Small intestine (tissue), 7 donors: ENCODE results near the gene MTRF1L. TPM values are rescaled to one million over a fixed set of nuclear protein-coding genes. Genes with fewer than 3 reads are reported as not detected.
"Not testable (repeated sequence)": the region's sequence is repeated elsewhere in the genome, so short reads cannot be mapped to it uniquely, and the experiment has no call there.

Source experiments
- DNase-seq, 2 donors: peaks; one replicate each; pipeline versions ENCODE4 v3.0.0 to v3.0.0-alpha.2; 2013
- FAIRE-seq: peaks from 2 replicates; lab custom pipeline; 2012; peaks lifted over from hg19 to GRCh38; lab: Jason Lieb, UNC
- H3K27ac ChIP-seq, 3 donors: one replicate each; pipeline ENCODE4 v1.5.1; 2013; ENCODE audit warnings: low read length in 2 of 3, mild to moderate bottlenecking in 2 of 3, control low read depth in 1 of 3, inconsistent platforms in 1 of 3, low read depth in 1 of 3, moderate library complexity in 1 of 3
- H3K27me3 ChIP-seq, 3 donors: one replicate each; pipeline ENCODE4 v1.6.1; 2013; ENCODE audit warnings: low read length in 3 of 3, inconsistent platforms in 1 of 3; ENCODE audit not compliant: control insufficient read depth in 3 of 3, insufficient read depth in 3 of 3
- H3K36me3 ChIP-seq, 3 donors: one replicate each; pipeline ENCODE4 v1.6.1; 2013; ENCODE audit warnings: low read length in 3 of 3, inconsistent platforms in 1 of 3, low read depth in 1 of 3, mild to moderate bottlenecking in 1 of 3, moderate library complexity in 1 of 3; ENCODE audit not compliant: control insufficient read depth in 3 of 3, insufficient read depth in 2 of 3
- H3K4me1 ChIP-seq, 3 donors: one replicate each; pipeline ENCODE4 v1.6.1; 2013; ENCODE audit warnings: low read length in 2 of 3, inconsistent platforms in 1 of 3, low read depth in 1 of 3, mild to moderate bottlenecking in 1 of 3, moderate library complexity in 1 of 3; ENCODE audit not compliant: control insufficient read depth in 3 of 3, insufficient read depth in 2 of 3
- H3K4me3 ChIP-seq, 3 donors: one replicate each; pipeline ENCODE4 v1.5.1; 2013; ENCODE audit warnings: low read length in 3 of 3, control low read depth in 1 of 3, inconsistent platforms in 1 of 3, low read depth in 1 of 3, mild to moderate bottlenecking in 1 of 3, moderate library complexity in 1 of 3
- H3K9me3 ChIP-seq, 2 donors: one replicate each; pipeline ENCODE4 v1.6.1; 2013; ENCODE audit warnings: low read depth in 1 of 2, low read length in 1 of 2; ENCODE audit not compliant: control insufficient read depth in 2 of 2, insufficient read depth in 1 of 2
- WGBS, 3 donors: extraction: QIAGEN DNeasy Blood & Tissue Kit; methylation state at CpG; one replicate each; pipeline ENCODE4 v1.1.7; 2013; 5-methylcytosine and 5-hydroxymethylcytosine counted together
- polyA plus RNA-seq, 4 donors: library from polyadenylated mRNA; stranded (reverse) in 3 of 4; unstranded in 1 of 4; fragments of 200-250 nt in 3 of 4; fragments of 120-200 nt in 1 of 4; gene quantifications; one replicate each; pipeline versions ENCODE4 v1.2.1 to v1.2.3, GENCODE V29; 2013
- donor health status: healthy with polysubstance abuse.
- donor health status: control.
- donor health status: control.
- donor health status: Bipolar disorder and iron deficiency.
- donor health status: healthy.

The MTRF1L gene
- polyA plus RNA-seq, 4 donors: 9.9 to 18.6 (median 14.9) TPM

- H3K4me3 ChIP-seq, DNase-seq, H3K4me1 ChIP-seq, H3K27ac ChIP-seq, H3K36me3 ChIP-seq, H3K27me3 ChIP-seq, H3K9me3 ChIP-seq, FAIRE-seq: not testable (repeated sequence)
- WGBS, 3 donors: 92 to 93% (median 92%) methylated on average over 9 of the region's 9 CpGs
Measured at GRCh38 chr6:153000790-153001189, 1.7 kb downstream of the MTRF1L start.

- DNase-seq: no peak
- no peak overlapping the region for H3K4me3 ChIP-seq
- H3K27me3 ChIP-seq: no peaks in the 10 kb centered on the region
- FAIRE-seq: no peak
- peaks cover 0 to 4% (median 0%) of the 10 kb centered on the region in 3 donors for H3K36me3 ChIP-seq
- H3K9me3 ChIP-seq: no peaks in the 10 kb centered on the region
- no peak overlapping the region for H3K27ac ChIP-seq
- H3K4me1 ChIP-seq: peaks cover 2 to 7% (median 6%) of the 10 kb centered on the region in 3 donors
Measured at GRCh38 chr6:153000243-153000642, 2.3 kb downstream of the MTRF1L start.

GRCh38 chr6:152999538-152999937, 3.0 kb downstream of the MTRF1L start:
- not testable (repeated sequence) for DNase-seq, H3K4me1 ChIP-seq, FAIRE-seq, H3K27ac ChIP-seq, H3K4me3 ChIP-seq, H3K36me3 ChIP-seq, H3K27me3 ChIP-seq, H3K9me3 ChIP-seq
- WGBS, 3 donors: 86 to 94% (median 92%) methylated on average over 2 of the region's 2 CpGs

GRCh38 chr6:152993847-152994246, 8.7 kb downstream of the MTRF1L start:
- Histone ChIP-seq H3K36me3 (peaks cover 0 to 10% (median 9%) of the 10 kb centered on the region in 3 donors), H3K4me1 (no peaks in the 10 kb centered on the region), H3K9me3 (no peaks in the 10 kb centered on the region), H3K27me3 (no peaks in the 10 kb centered on the region), H3K27ac (no peak overlapping the region), H3K4me3 (no peak overlapping the region)
- DNase-seq (no peak), FAIRE-seq (no peak)

GRCh38 chr6:152993431-152993830, 9.1 kb downstream of the MTRF1L start:
- DNase-seq (no peak), FAIRE-seq (no peak)
- Histone ChIP-seq H3K27ac (no peak overlapping the region), H3K4me1 (no peaks in the 10 kb centered on the region), H3K27me3 (no peaks in the 10 kb centered on the region), H3K9me3 (no peaks in the 10 kb centered on the region), H3K4me3 (no peak overlapping the region), H3K36me3 (peaks cover 0 to 10% (median 9%) of the 10 kb centered on the region in 3 donors)

- H3K36me3 ChIP-seq: peaks cover 0 to 6% (median 2%) of the 10 kb centered on the region in 3 donors
- no peak overlapping the region for H3K27ac ChIP-seq
- H3K4me3 ChIP-seq: no peak overlapping the region
- WGBS, 3 donors: 76 to 86% (median 81%) methylated on average over 2 of the region's 2 CpGs
- FAIRE-seq (no peak), DNase-seq (no peak)
- H3K4me1 ChIP-seq: peaks cover 7 to 9% (median 8%) of the 10 kb centered on the region in 3 donors
- no peaks in the 10 kb centered on the region for H3K27me3 ChIP-seq
- no peaks in the 10 kb centered on the region for H3K9me3 ChIP-seq
Measured at GRCh38 chr6:152986978-152987377, 15.5 kb downstream of the MTRF1L start.

GRCh38 chr6:152985300-152985699, 17.2 kb downstream of the MTRF1L start:
- WGBS, 3 donors: 82 to 88% (median 86%) methylated on average over 11 of the region's 11 CpGs
- H3K27ac ChIP-seq: peak overlapping the region in 1 of 3 donors; percentile 49
- not testable (repeated sequence) for FAIRE-seq, DNase-seq, H3K4me3 ChIP-seq, H3K27me3 ChIP-seq, H3K36me3 ChIP-seq, H3K9me3 ChIP-seq
- peaks cover 7 to 11% (median 10%) of the 10 kb centered on the region in 3 donors for H3K4me1 ChIP-seq

- H3K9me3 ChIP-seq: no peaks in the 10 kb centered on the region
- DNase-seq: peak in 1 of 2 donors; percentile 7
- FAIRE-seq: no peak
- 3 to 9% (median 5%) methylated on average over 7 of the region's 7 CpGs for WGBS, 3 donors
- no peaks in the 10 kb centered on the region for H3K27me3 ChIP-seq
- H3K4me3 ChIP-seq: peak overlapping the region in 2 of 3 donors; percentile 53 to 61
- no peaks in the 10 kb centered on the region for H3K36me3 ChIP-seq
- peaks cover 7 to 11% (median 10%) of the 10 kb centered on the region in 3 donors for H3K4me1 ChIP-seq
- peak overlapping the region in 2 of 3 donors; percentile 45 to 89 for H3K27ac ChIP-seq
Measured at GRCh38 chr6:152984513-152984872, 18.0 kb downstream of the MTRF1L start.
